ENCODE results near the gene LMO2.
"Not testable (repeated sequence)": the region's sequence is repeated elsewhere in the genome, so short reads cannot be mapped to it uniquely, and the experiment has no call there.

Gene LMO2

GRCh38 chr11:33844236-33844635 lies 47.6 kb downstream of the LMO2 start:
- no peak for TF ChIP-seq CTCF (conservative IDR thresholded peaks at IDR 0.05; ENCODE audit: low read depth, low read length)
- Histone ChIP-seq H3K36me3 (ENCODE audit: insufficient read depth) (no peaks in the 10 kb centered on the region), H3K27ac (no peak overlapping the region), H2AFZ (ENCODE audit: low read depth) (no peak overlapping the region), H4K20me1 (ENCODE audit: insufficient read depth) (no peaks in the 10 kb centered on the region), H3K79me2 (ENCODE audit: insufficient read depth, low read depth) (no peaks in the 10 kb centered on the region), H3K9ac (no peak overlapping the region), H3K4me2 (no peak overlapping the region), H3K27me3 (ENCODE audit: insufficient read depth, low read depth) (no peaks in the 10 kb centered on the region), H3K4me3 (IDR thresholded peaks at IDR 0.05; ENCODE audit: insufficient read depth, low read depth, low read length) (no peak overlapping the region), H3K4me1 (ENCODE audit: low read depth, poor library complexity, severe bottlenecking) (no peaks in the 10 kb centered on the region)

- Histone ChIP-seq H2AFZ (ENCODE audit: low read depth) (no peak overlapping the region), H3K4me1 (ENCODE audit: low read depth, poor library complexity, severe bottlenecking) (no peaks in the 10 kb centered on the region), H3K79me2 (ENCODE audit: insufficient read depth, low read depth) (no peaks in the 10 kb centered on the region), H4K20me1 (ENCODE audit: insufficient read depth) (no peaks in the 10 kb centered on the region), H3K9ac (no peak overlapping the region), H3K27me3 (ENCODE audit: insufficient read depth, low read depth) (no peaks in the 10 kb centered on the region), H3K4me3 (IDR thresholded peaks at IDR 0.05; ENCODE audit: insufficient read depth, low read depth, low read length) (no peak overlapping the region), H3K4me2 (no peak overlapping the region), H3K36me3 (ENCODE audit: insufficient read depth) (no peaks in the 10 kb centered on the region), H3K27ac (no peak overlapping the region)
- TF ChIP-seq CTCF (conservative IDR thresholded peaks at IDR 0.05; ENCODE audit: low read depth, low read length): no peak
Measured at GRCh38 chr11:33843018-33843417, 48.9 kb downstream of the LMO2 start.

- H3K4me1 ChIP-seq (ENCODE audit: low read depth, poor library complexity, severe bottlenecking): no peaks in the 10 kb centered on the region
- H3K9ac ChIP-seq: no peak overlapping the region
- H3K4me2 ChIP-seq: no peak overlapping the region
- no peak overlapping the region for H3K27ac ChIP-seq
- no peaks in the 10 kb centered on the region for H4K20me1 ChIP-seq (ENCODE audit: insufficient read depth)
- H3K4me3 ChIP-seq (IDR thresholded peaks at IDR 0.05; ENCODE audit: insufficient read depth, low read depth, low read length): no peak overlapping the region
- no peaks in the 10 kb centered on the region for H3K36me3 ChIP-seq (ENCODE audit: insufficient read depth)
- H2AFZ ChIP-seq (ENCODE audit: low read depth): no peak overlapping the region
- no peak for TF ChIP-seq CTCF (conservative IDR thresholded peaks at IDR 0.05; ENCODE audit: low read depth, low read length)
- no peaks in the 10 kb centered on the region for H3K79me2 ChIP-seq (ENCODE audit: insufficient read depth, low read depth)
- no peaks in the 10 kb centered on the region for H3K27me3 ChIP-seq (ENCODE audit: insufficient read depth, low read depth)
Measured at GRCh38 chr11:33842236-33842915, 49.5 kb downstream of the LMO2 start.

- H3K36me3 ChIP-seq (ENCODE audit: insufficient read depth); H2AFZ ChIP-seq (ENCODE audit: low read depth); H3K9ac ChIP-seq; H3K27me3 ChIP-seq (ENCODE audit: insufficient read depth, low read depth); H3K27ac ChIP-seq; H3K4me3 ChIP-seq (IDR thresholded peaks at IDR 0.05; ENCODE audit: insufficient read depth, low read depth, low read length); H3K4me1 ChIP-seq (ENCODE audit: low read depth, poor library complexity, severe bottlenecking); H3K79me2 ChIP-seq (ENCODE audit: insufficient read depth, low read depth); H3K4me2 ChIP-seq; H4K20me1 ChIP-seq (ENCODE audit: insufficient read depth): not testable (repeated sequence)
Measured at GRCh38 chr11:33838234-33838633, 53.6 kb downstream of the LMO2 start.

GRCh38 chr11:33837334-33837733 lies 54.5 kb downstream of the LMO2 start:
- H2AFZ ChIP-seq (ENCODE audit: low read depth); H3K36me3 ChIP-seq (ENCODE audit: insufficient read depth); H3K27ac ChIP-seq; H3K79me2 ChIP-seq (ENCODE audit: insufficient read depth, low read depth); H3K4me1 ChIP-seq (ENCODE audit: low read depth, poor library complexity, severe bottlenecking); H3K9ac ChIP-seq; H4K20me1 ChIP-seq (ENCODE audit: insufficient read depth); H3K4me3 ChIP-seq (IDR thresholded peaks at IDR 0.05; ENCODE audit: insufficient read depth, low read depth, low read length); H3K27me3 ChIP-seq (ENCODE audit: insufficient read depth, low read depth); H3K4me2 ChIP-seq: not testable (repeated sequence)
